Measurements from ENCODE around the gene SOCS1. TPM values are rescaled to one million over a fixed set of nuclear protein-coding genes. Genes with fewer than 3 reads are reported as not detected.

Gene SOCS1
- total RNA-seq, 1 donor from 2014 or later = 0.79 TPM

DNA sequence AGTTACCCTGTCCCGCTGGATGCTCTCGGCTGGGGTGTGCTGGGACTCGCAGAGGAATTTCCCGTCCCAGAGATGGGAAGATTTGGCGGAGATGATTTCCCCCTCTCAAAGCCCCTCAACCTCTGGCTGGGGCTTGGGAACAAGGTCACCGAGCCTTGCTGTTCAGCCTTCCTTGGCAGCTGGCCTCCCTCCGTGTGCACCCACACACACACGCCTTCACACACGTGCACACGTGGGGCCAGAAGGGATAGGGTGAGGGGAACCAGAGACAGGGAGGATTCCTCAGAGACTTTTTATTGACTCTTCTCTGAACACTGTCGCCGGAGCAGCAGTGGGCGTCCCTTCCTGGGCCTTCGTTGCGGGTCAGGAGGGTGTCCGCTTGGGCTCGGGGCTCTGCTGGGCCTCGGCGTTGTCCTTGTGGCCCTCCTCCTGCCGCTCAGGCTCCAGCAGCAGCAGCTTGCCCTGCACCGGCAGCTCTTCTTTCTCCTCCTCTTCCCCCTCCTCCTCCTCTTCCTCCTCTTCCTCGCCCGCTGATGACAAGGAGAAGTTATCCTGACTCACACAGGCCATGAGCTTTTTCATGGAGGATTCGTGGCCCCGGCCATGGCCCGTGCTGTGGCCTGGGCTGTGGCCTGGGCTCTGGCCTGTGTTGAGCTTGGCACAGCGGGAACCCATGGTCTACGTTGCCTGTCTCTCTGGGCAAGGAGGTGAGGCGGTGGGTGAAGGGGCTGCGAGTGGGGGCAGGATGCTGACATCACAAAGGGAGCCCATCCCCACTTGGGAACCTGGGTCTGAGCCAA, 17.1 kb upstream of the SOCS1 start, which contains the start of gene PRM3:
TSS of gene PRM3 (minus strand) at position 709 of the 800 bp plus-strand sequence. CDS start at position 675, 34 bp downstream.
- Histone ChIP-seq H3K36me3 (ENCODE audit: control insufficient read depth, insufficient read depth, low read length) (no peaks in the 10 kb centered on the region), H3K4me3 (ENCODE audit: low read depth, low read length) (no peak within 1 kb of the TSS), H3K27me3 (ENCODE audit: control insufficient read depth, insufficient read depth, low read length) (no peaks in the 10 kb centered on the region)
- DNase-seq (ENCODE audit: low read depth) (no peak), FAIRE-seq (no peak)
- TF ChIP-seq, protein P1, sequence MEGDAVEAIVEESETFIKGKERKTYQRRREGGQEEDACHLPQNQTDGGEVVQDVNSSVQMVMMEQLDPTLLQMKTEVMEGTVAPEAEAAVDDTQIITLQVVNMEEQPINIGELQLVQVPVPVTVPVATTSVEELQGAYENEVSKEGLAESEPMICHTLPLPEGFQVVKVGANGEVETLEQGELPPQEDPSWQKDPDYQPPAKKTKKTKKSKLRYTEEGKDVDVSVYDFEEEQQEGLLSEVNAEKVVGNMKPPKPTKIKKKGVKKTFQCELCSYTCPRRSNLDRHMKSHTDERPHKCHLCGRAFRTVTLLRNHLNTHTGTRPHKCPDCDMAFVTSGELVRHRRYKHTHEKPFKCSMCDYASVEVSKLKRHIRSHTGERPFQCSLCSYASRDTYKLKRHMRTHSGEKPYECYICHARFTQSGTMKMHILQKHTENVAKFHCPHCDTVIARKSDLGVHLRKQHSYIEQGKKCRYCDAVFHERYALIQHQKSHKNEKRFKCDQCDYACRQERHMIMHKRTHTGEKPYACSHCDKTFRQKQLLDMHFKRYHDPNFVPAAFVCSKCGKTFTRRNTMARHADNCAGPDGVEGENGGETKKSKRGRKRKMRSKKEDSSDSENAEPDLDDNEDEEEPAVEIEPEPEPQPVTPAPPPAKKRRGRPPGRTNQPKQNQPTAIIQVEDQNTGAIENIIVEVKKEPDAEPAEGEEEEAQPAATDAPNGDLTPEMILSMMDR (IDR thresholded peaks at IDR 0.05; ENCODE audit: insufficient read depth, low read length, severe bottlenecking) = no peak

DNA sequence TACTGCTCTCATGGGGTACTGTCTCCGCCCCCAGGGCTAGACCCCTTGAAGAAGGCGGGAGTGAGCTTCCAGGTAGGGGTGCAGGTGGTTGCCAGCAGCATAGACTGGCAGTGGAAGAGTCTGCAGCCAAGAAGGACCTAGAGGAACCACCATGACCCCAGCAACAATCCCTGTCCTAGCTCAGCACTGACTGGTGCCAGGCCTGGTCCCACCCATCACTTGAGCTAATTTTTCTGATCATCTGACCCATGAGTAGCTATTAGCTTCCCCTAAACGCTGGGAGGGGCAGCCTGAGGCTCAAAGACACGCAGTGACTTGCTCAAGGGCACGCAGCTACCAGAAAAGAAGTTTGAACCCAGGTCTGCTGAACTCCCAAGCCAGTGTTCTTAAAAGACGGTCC, 16.5 kb upstream of the SOCS1 start:
- FAIRE-seq = no peak
- TF ChIP-seq, protein P1 (IDR thresholded peaks at IDR 0.05; ENCODE audit: insufficient read depth, low read length, severe bottlenecking) = no peak
- no peak overlapping the region for H3K4me3 ChIP-seq (ENCODE audit: low read depth, low read length)
- no peaks in the 10 kb centered on the region for H3K36me3 ChIP-seq (ENCODE audit: control insufficient read depth, insufficient read depth, low read length)
- DNase-seq (ENCODE audit: low read depth) = peak; percentile 46
- H3K27me3 ChIP-seq (ENCODE audit: control insufficient read depth, insufficient read depth, low read length) = no peaks in the 10 kb centered on the region

DNA sequence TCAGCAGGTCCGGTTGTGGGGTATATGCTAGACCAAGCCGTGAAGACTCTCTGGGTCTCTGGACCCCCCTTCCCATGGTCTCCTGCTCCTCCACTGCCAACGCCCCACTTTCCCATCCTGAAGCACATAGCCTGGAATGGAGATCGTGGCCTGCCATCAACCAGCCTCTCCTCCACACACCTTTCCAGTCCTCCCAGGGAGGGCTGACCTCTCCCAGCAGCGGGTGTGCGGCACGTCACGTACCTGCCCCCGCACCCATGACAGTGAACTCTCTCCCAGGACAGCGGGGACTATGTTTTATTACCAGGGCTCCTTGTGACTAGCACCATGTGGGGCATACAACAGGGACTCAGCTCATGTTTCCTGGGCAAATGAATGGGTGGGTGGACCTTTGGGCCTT, 15.6 kb upstream of the SOCS1 start:
- DNase-seq (ENCODE audit: low read depth) (no peak), FAIRE-seq (no peak)
- Histone ChIP-seq H3K36me3 (ENCODE audit: control insufficient read depth, insufficient read depth, low read length) (no peaks in the 10 kb centered on the region), H3K4me3 (ENCODE audit: low read depth, low read length) (no peak overlapping the region), H3K27me3 (ENCODE audit: control insufficient read depth, insufficient read depth, low read length) (no peaks in the 10 kb centered on the region)
- TF ChIP-seq, protein P1 (IDR thresholded peaks at IDR 0.05; ENCODE audit: insufficient read depth, low read length, severe bottlenecking) = no peak

DNA sequence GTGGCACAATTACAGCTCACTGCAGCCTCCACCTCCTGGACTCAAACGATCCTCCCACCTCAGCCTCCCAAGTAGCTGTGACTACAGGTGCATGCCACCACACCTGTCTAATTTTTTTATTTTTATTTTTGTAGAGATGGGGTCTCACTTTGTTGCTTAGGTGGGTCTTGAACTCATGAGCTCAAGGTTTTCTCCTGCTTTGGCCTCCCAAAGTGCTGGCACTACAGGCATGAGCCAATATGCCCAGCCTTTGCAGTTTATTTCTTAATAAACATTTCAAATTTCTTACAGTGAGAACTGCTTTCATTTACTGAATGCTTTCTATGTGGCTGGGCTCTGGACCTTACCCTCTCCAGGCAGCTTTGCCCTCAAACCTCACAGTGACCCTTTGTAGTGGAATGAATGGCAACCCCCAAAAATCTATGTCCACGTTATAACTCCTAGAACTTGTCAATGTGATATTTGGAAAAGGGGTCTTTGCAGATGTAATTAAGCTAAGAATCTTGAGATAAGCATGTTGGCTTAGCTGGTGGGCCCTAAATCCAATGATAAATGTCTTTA, 14.7 kb upstream of the SOCS1 start:
- H3K27me3 ChIP-seq (ENCODE audit: control insufficient read depth, insufficient read depth, low read length) = peaks cover under 1% of the 10 kb centered on the region
- no peaks in the 10 kb centered on the region for H3K36me3 ChIP-seq (ENCODE audit: control insufficient read depth, insufficient read depth, low read length)
- TF ChIP-seq, protein P1 (IDR thresholded peaks at IDR 0.05; ENCODE audit: insufficient read depth, low read length, severe bottlenecking) = no peak
- H3K4me3 ChIP-seq (ENCODE audit: low read depth, low read length) = no peak overlapping the region
- no peak for DNase-seq (ENCODE audit: low read depth)
- no peak for FAIRE-seq

DNA sequence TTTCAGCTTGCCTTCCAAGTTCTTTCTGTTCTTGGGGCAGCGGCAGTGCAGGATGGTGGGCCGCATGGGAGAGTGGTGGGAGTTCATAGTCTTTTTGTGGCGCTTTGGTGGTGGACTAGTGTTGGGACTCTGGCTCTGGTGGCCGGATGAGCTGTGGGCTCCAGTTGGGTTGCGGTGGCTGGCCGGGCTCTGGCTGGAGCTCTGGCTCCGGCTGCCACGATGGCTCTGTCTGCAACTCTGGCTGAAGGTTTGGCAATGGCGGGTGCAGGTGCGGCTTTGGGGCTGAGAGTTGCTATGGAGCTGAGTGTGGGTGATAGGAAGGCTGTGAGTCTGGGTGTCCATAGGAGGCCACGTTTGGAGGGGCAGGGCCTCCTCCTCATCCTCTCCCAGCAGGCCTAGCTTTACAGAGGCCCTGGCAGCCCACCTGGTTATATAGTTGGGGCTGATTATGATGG, 12.9 kb upstream of the SOCS1 start, which contains the start of gene TNP2:
TSS of gene TNP2 (minus strand) at position 405 of the 455 bp plus-strand sequence. CDS start at position 342, 63 bp downstream.
- TF ChIP-seq, protein P1 (IDR thresholded peaks at IDR 0.05; ENCODE audit: insufficient read depth, low read length, severe bottlenecking) = no peak
- H3K4me3 ChIP-seq (ENCODE audit: low read depth, low read length) = no peak within 1 kb of the TSS
- FAIRE-seq = no peak
- H3K27me3 ChIP-seq (ENCODE audit: control insufficient read depth, insufficient read depth, low read length) = peaks cover 5% of the 10 kb centered on the region
- no peak for DNase-seq (ENCODE audit: low read depth)
- no peaks in the 10 kb centered on the region for H3K36me3 ChIP-seq (ENCODE audit: control insufficient read depth, insufficient read depth, low read length)
